DOHH2 (cell line): ENCODE data around the gene S100A11.

Experiments used
- H3F3A ChIP-seq: fragments of 200-600 bp; sonication (generic), shearing (Covaris generic); 2 replicates; pipeline ENCODE4 v1.6.0; 2016; ENCODE audit warnings: antibody characterized with exemption, mild to moderate bottlenecking; ENCODE audit not compliant: control insufficient read depth, insufficient read depth
- H3K27ac ChIP-seq: fragments of 200-600 bp; sonication (generic); 2 replicates; pipeline ENCODE4 v1.5.1; 2014; ENCODE audit warnings: low read depth, mild to moderate bottlenecking, low read length, moderate library complexity
- H3K27me3 ChIP-seq: fragments of 200-600 bp; sonication (generic); 2 replicates; pipeline ENCODE4 v1.6.1; 2014; ENCODE audit warnings: mild to moderate bottlenecking, low read length, mixed read lengths; ENCODE audit not compliant: control insufficient read depth
- H3K36me3 ChIP-seq: fragments of 200-600 bp; sonication (generic); 2 replicates; pipeline ENCODE4 v1.6.1; 2014; ENCODE audit warnings: mild to moderate bottlenecking, low read length, moderate library complexity, mixed read lengths; ENCODE audit not compliant: control insufficient read depth
- H3K4me1 ChIP-seq: fragments of 200-600 bp; sonication (generic); 2 replicates; pipeline ENCODE4 v1.6.1; 2014; ENCODE audit warnings: mild to moderate bottlenecking, low read length, mixed read lengths; ENCODE audit not compliant: control insufficient read depth
- H3K4me2 ChIP-seq: fragments of 200-600 bp; sonication (generic); 2 replicates; pipeline ENCODE4 v1.6.0; 2014; ENCODE audit warnings: mild to moderate bottlenecking, low read length, moderate library complexity
- H3K4me3 ChIP-seq: fragments of 200-600 bp; sonication (generic); 2 replicates; pipeline ENCODE4 v1.5.1; 2014; ENCODE audit warnings: mild to moderate bottlenecking, low read length, mixed read lengths
- H3K79me2 ChIP-seq: fragments of 200-600 bp; sonication (generic); 2 replicates; pipeline ENCODE4 v1.6.1; 2014; ENCODE audit warnings: mild to moderate bottlenecking, low read length, mixed read lengths; ENCODE audit not compliant: control insufficient read depth
- H3K9me2 ChIP-seq: fragments of 200-600 bp; sonication (generic); replicated peaks from 2 replicates; pipeline ENCODE4 v1.6.1; 2014; ENCODE audit warnings: mild to moderate bottlenecking, low read length, mixed read lengths; ENCODE audit not compliant: control insufficient read depth
- H3K9me3 ChIP-seq: fragments of 200-600 bp; sonication (generic); 2 replicates; pipeline ENCODE4 v1.6.1; 2014; ENCODE audit warnings: antibody characterized with exemption, low read length, mixed read lengths; ENCODE audit not compliant: control insufficient read depth, insufficient read depth
- H4K20me1 ChIP-seq: fragments of 200-600 bp; sonication (generic); 2 replicates; pipeline ENCODE4 v1.6.0; 2014; ENCODE audit warnings: low read depth, mild to moderate bottlenecking, antibody characterized with exemption, low read length, moderate library complexity; ENCODE audit not compliant: control insufficient read depth, insufficient read depth
- EZH2phosphoT487 ChIP-seq: fragments of 200-600 bp; sonication (generic); IDR thresholded peaks from 2 replicates; pipeline ENCODE4 v1.6.1; 2017; ENCODE audit warnings: borderline replicate concordance, mild to moderate bottlenecking, antibody characterized with exemption, low read length, moderate library complexity, mixed read lengths
- TF ChIP-seq, protein P1 (sequence below): fragments of 200-600 bp; sonication (generic); IDR thresholded peaks from one replicate; pipeline ENCODE4 v1.5.1; 2014; ENCODE audit warnings: antibody characterized with exemption, mild to moderate bottlenecking, low read depth, low read length; ENCODE audit not compliant: poor library complexity, severe bottlenecking

S100A11 gene

DNA sequence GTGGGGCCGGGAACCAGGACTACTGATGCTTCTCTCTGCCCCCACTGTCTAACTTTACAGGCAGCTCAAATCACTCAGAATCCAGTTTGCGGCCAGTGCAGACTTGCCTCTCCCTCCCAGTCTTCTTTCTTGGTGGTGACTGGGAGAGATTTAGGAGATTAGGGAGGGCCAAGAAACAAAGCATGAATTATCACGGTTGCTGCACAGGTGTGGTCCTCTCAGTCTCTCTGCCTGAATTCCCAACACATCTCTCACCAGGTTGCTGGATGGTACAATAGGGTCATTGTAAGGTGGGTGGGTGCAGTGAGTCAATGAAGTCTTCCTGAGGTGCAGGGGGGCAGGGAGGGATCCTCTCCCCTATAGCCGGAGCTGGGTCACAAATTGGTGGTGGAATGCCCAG lies 12.6 kb downstream of the S100A11 start:
- no peak for TF ChIP-seq EZH2phosphoT487
- Histone ChIP-seq H3K4me2 (no peak overlapping the region), H3K79me2 (no peaks in the 10 kb centered on the region), H3K9me2 (no peaks in the 10 kb centered on the region), H3F3A (no peaks in the 10 kb centered on the region), H3K9me3 (no peaks in the 10 kb centered on the region), H3K4me3 (no peak overlapping the region), H3K36me3 (no peaks in the 10 kb centered on the region), H4K20me1 (no peaks in the 10 kb centered on the region), H3K27ac (no peak overlapping the region), H3K4me1 (0 out of 2 replicates have a peak, but pooled peaks cover 2% of the 10 kb centered on the region), H3K27me3 (peaks cover 13% of the 10 kb centered on the region; the same call in 1 of the 2 replicates)

DNA sequence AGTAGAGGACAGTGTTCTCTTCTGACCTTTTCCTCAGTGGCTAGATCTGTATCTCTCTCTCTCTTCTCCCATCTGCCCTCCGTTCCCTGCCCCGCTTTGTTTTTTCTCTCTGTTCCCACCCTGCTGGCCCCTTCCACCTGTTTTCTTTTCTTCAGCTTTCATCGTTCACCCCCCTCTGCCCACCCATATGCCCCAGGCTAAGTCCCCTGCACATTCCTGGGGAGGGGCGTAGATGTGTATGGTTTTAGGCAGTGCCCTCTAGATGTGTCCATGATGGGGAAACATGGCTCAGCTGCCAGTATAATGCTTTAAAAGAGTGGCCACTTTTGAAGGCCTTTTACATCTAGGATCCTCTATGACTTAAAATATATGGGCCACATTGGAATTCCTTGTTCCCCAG lies 13.6 kb downstream of the S100A11 start:
- H3K27me3 ChIP-seq, result peaks cover 13% of the 10 kb centered on the region; the same call in 1 of the 2 replicates
- no peak overlapping the region for H3K27ac ChIP-seq
- H4K20me1 ChIP-seq, result no peaks in the 10 kb centered on the region
- H3F3A ChIP-seq, result no peaks in the 10 kb centered on the region
- H3K79me2 ChIP-seq, result no peaks in the 10 kb centered on the region
- H3K4me2 ChIP-seq, result no peak overlapping the region
- no peak overlapping the region for H3K4me3 ChIP-seq
- H3K9me2 ChIP-seq, result no peaks in the 10 kb centered on the region
- H3K36me3 ChIP-seq, result no peaks in the 10 kb centered on the region
- no peaks in the 10 kb centered on the region for H3K4me1 ChIP-seq
- H3K9me3 ChIP-seq, result no peaks in the 10 kb centered on the region
- TF ChIP-seq EZH2phosphoT487, result no peak
- TF ChIP-seq, protein P1, sequence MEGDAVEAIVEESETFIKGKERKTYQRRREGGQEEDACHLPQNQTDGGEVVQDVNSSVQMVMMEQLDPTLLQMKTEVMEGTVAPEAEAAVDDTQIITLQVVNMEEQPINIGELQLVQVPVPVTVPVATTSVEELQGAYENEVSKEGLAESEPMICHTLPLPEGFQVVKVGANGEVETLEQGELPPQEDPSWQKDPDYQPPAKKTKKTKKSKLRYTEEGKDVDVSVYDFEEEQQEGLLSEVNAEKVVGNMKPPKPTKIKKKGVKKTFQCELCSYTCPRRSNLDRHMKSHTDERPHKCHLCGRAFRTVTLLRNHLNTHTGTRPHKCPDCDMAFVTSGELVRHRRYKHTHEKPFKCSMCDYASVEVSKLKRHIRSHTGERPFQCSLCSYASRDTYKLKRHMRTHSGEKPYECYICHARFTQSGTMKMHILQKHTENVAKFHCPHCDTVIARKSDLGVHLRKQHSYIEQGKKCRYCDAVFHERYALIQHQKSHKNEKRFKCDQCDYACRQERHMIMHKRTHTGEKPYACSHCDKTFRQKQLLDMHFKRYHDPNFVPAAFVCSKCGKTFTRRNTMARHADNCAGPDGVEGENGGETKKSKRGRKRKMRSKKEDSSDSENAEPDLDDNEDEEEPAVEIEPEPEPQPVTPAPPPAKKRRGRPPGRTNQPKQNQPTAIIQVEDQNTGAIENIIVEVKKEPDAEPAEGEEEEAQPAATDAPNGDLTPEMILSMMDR, result no peak

DNA sequence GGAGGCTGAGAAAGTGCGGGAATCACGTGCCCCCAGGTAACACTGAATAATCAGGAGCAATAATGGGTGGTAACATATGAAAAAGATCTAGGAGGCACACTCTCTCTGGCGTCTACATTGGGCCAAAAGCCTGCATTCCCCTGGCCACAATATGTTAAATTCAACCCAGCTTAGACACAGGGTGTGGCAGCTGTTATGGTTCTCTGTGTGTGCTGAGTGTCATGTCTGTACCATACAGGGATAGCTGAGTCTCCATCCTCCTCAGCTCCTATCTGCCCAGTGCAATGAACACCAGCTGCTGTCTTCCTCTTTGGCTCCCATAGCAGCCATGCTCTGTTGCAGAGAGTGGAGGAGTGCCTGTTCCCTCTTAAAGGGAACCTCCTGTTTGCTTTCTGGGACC lies 14.3 kb downstream of the S100A11 start:
- no peaks in the 10 kb centered on the region for H3K4me1 ChIP-seq
- H3K9me2 ChIP-seq, result no peaks in the 10 kb centered on the region
- TF ChIP-seq EZH2phosphoT487, result no peak
- TF ChIP-seq, protein P1, result no peak

DNA sequence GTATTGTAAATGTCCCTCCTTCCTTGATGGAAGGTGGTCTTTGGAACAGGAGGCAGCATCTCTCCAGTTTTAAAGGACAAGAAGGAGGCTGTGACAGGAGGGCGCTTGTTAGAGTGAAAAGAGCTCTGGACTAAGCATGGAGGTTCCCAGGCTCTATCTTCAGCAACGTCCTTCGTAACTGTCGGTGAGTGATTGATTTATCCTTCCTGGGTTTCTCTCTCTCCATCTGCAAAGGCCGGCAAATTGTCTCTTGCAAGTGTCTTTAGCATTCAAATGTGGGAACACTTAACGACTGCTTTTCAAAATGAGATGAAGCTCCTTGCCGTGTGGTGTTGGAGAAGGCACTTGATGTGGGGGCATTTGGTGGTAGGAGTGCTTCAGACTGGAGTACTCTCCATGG lies 15.2 kb downstream of the S100A11 start:
- Histone ChIP-seq H3F3A (no peaks in the 10 kb centered on the region), H3K36me3 (no peaks in the 10 kb centered on the region), H3K27ac (no peak overlapping the region), H3K4me2 (no peak overlapping the region), H3K4me3 (no peak overlapping the region), H4K20me1 (no peaks in the 10 kb centered on the region), H3K9me2 (no peaks in the 10 kb centered on the region), H3K4me1 (no peaks in the 10 kb centered on the region), H3K27me3 (peaks cover 15% of the 10 kb centered on the region), H3K9me3 (no peaks in the 10 kb centered on the region), H3K79me2 (no peaks in the 10 kb centered on the region)
- TF ChIP-seq EZH2phosphoT487, result no peak
- TF ChIP-seq, protein P1, result no peak

More for the DNA sequence above, 14.3 kb downstream of the S100A11 start:
- Histone ChIP-seq H3F3A (no peaks in the 10 kb centered on the region), H3K27ac (no peak overlapping the region), H3K9me3 (no peaks in the 10 kb centered on the region), H3K4me2 (no peak overlapping the region), H3K79me2 (no peaks in the 10 kb centered on the region), H3K27me3 (peaks cover 13% of the 10 kb centered on the region; the same call in 1 of the 2 replicates), H4K20me1 (no peaks in the 10 kb centered on the region), H3K4me3 (no peak overlapping the region), H3K36me3 (no peaks in the 10 kb centered on the region)
